Stomach (tissue), 9 donors: ENCODE measurements around the gene CPLX3. TPM values are rescaled to one million over a fixed set of nuclear protein-coding genes. Genes with fewer than 3 reads are reported as not detected.

ENCODE experiments used
- DNase-seq, 2 donors: peaks; one replicate each; pipeline versions ENCODE4 v3.0.0 to v3.0.0-alpha.2; 2013 to 2019
- H3K27ac ChIP-seq, 5 donors: fragments of 200-600 bp in 4 of 5; sonication (generic) in 4 of 5; one replicate each; pipeline ENCODE4 v1.5.1; 2013 to 2019; ENCODE audit warnings: mild to moderate bottlenecking in 1 of 5, moderate library complexity in 1 of 5
- H3K27me3 ChIP-seq, 3 donors: fragments of 200-600 bp; sonication (generic); one replicate each; pipeline ENCODE4 v1.5.1; 2017 to 2019; ENCODE audit warnings: mixed run types in 1 of 3
- H3K36me3 ChIP-seq, 4 donors: fragments of 200-600 bp; sonication (generic); 1 replicate in 3 of 4; 2 replicates in 1 of 4; pipeline ENCODE4 v1.5.1; 2016 to 2019
- H3K4me1 ChIP-seq, 4 donors: fragments of 200-600 bp; sonication (generic); one replicate each; pipeline ENCODE4 v1.5.1; 2016 to 2019
- H3K4me3 ChIP-seq, 4 donors: fragments of 200-600 bp; sonication (generic) in 3 of 4; one replicate each; pipeline ENCODE4 v1.5.1; 2016 to 2019; ENCODE audit warnings: mild to moderate bottlenecking in 1 of 4
- H3K9me3 ChIP-seq, 4 donors: fragments of 200-600 bp; sonication (generic); one replicate each; pipeline ENCODE4 v1.5.1; 2016 to 2019
- CTCF ChIP-seq, 7 experiments: fragments of 450-650 bp in 4 of 7; fragments of 200-600 bp in 3 of 7; sonication (generic) in 3 of 7; IDR thresholded peaks; one replicate each; pipeline ENCODE4 v1.5.1; 2016 to 2019; ENCODE audit warnings: antibody characterized with exemption in 7 of 7, control low read depth in 2 of 7, mild to moderate bottlenecking in 1 of 7
- EP300 ChIP-seq: sonication (generic); formaldehyde crosslinking; IDR thresholded peaks from one replicate; pipeline ENCODE4 v1.6.1; 2017; ENCODE audit warnings: antibody characterized with exemption
- POLR2A ChIP-seq, 4 donors: fragments of 450-650 bp; IDR thresholded peaks; one replicate each; pipeline ENCODE4 v1.6.1; 2016; ENCODE audit warnings: antibody characterized with exemption in 4 of 4, control low read depth in 2 of 4, mild to moderate bottlenecking in 1 of 4, moderate library complexity in 1 of 4
- POLR2AphosphoS5 ChIP-seq, 3 donors: sonication (generic); formaldehyde crosslinking; IDR thresholded peaks; one replicate each; pipeline ENCODE4 v1.6.1; 2016; ENCODE audit warnings: antibody characterized with exemption in 3 of 3
- WGBS, 5 donors: extraction: QIAGEN DNeasy Blood & Tissue Kit in 3 of 5; methylation state at CpG; one replicate each; pipeline versions ENCODE4 v1.1.5 to v1.1.7; 2013 to 2018; 5-methylcytosine and 5-hydroxymethylcytosine counted together
- intact Hi-C: fragments of 100-400 bp; cut with DNase I; formaldehyde crosslinking; loops from one replicate; pipeline ENCODE4 v1.15.1; 2023; ENCODE audit warnings: low total_unique reads
- polyA plus RNA-seq, 3 donors: library from polyadenylated mRNA; stranded (reverse); fragments of 200-250 nt; gene quantifications; one replicate each; pipeline ENCODE4 v1.2.3, GENCODE V29; 2013
- total RNA-seq, 5 donors: library from RNA; depleted of rRNA; stranded (reverse); fragments of >200 nt; gene quantifications; one replicate each; pipeline versions ENCODE4 v1.1.0 to v1.2.3, GENCODE V29; 2014 to 2016
- donor health status: healthy with polysubstance abuse.
- donor health status: Bipolar disorder and iron deficiency.
- donor health status: healthy.

The CPLX3 gene
- total and polyA plus RNA-seq, 8 donors, result 0.61 to 57.8 (median 19.4) TPM; not detected in 4

- H3K9me3 ChIP-seq, result no peaks in the 10 kb centered on the region
- H3K4me1 ChIP-seq, result peaks cover 3 to 24% (median 6%) of the 10 kb centered on the region in 4 donors
- intact Hi-C loops, result no loop called here
- TF ChIP-seq CTCF (IDR thresholded peaks at IDR 0.05) (no peak), POLR2AphosphoS5 (IDR thresholded peaks at IDR 0.05) (no peak), POLR2A (IDR thresholded peaks at IDR 0.05) (no peak), EP300 (no peak)
- 58 to 86% (median 73%) methylated on average over 5 of the region's 5 CpGs for WGBS, 5 donors
- peaks cover 0 to 6% (median 4%) of the 10 kb centered on the region in 4 donors for H3K36me3 ChIP-seq
- peak overlapping the region in 1 of 5 donors; percentile 11 for H3K27ac ChIP-seq
- no peak for DNase-seq
- peaks cover 0 to 41% (median 29%) of the 10 kb centered on the region in 3 donors for H3K27me3 ChIP-seq
- no peak overlapping the region for H3K4me3 ChIP-seq
Measured at GRCh38 chr15:74830868-74831267, 4.4 kb downstream of the CPLX3 start.

- TF ChIP-seq POLR2AphosphoS5 (IDR thresholded peaks at IDR 0.05) (no peak), EP300 (no peak), POLR2A (IDR thresholded peaks at IDR 0.05) (no peak), CTCF (IDR thresholded peaks at IDR 0.05) (no peak)
- intact Hi-C loops, result no loop called here
- Histone ChIP-seq H3K4me3 (no peak overlapping the region), H3K27me3 (peaks cover 0 to 31% (median 18%) of the 10 kb centered on the region in 3 donors), H3K36me3 (peaks cover 0 to 16% (median 15%) of the 10 kb centered on the region in 4 donors), H3K27ac (peak overlapping the region in 1 of 5 donors; percentile 11), H3K9me3 (no peaks in the 10 kb centered on the region), H3K4me1 (peaks cover 0 to 13% (median 0%) of the 10 kb centered on the region in 4 donors)
- DNase-seq, result peak in 1 of 2 donors; percentile 39
- 52 to 67% (median 58%) methylated on average over 15 of the region's 15 CpGs for WGBS, 5 donors
Measured at GRCh38 chr15:74831813-74832495, 5.5 kb downstream of the CPLX3 start.

GRCh38 chr15:74832826-74833225, 6.4 kb downstream of the CPLX3 start:
- 53 to 80% (median 58%) methylated on average over 4 of the region's 4 CpGs for WGBS, 5 donors
- Histone ChIP-seq H3K4me3 (no peak overlapping the region), H3K4me1 (peaks cover 0 to 13% (median 0%) of the 10 kb centered on the region in 4 donors), H3K27ac (no peak overlapping the region), H3K27me3 (peaks cover 0 to 22% (median 10%) of the 10 kb centered on the region in 3 donors), H3K36me3 (peaks cover 0 to 25% (median 24%) of the 10 kb centered on the region in 4 donors), H3K9me3 (no peaks in the 10 kb centered on the region)
- no peak for DNase-seq
- no peak for TF ChIP-seq CTCF (IDR thresholded peaks at IDR 0.05)
- no peak for TF ChIP-seq POLR2AphosphoS5 (IDR thresholded peaks at IDR 0.05)
- no peak for TF ChIP-seq EP300
- TF ChIP-seq POLR2A (IDR thresholded peaks at IDR 0.05), result no peak
- intact Hi-C loops, result no loop called here

GRCh38 chr15:74833376-74834107, 7.1 kb downstream of the CPLX3 start:
- no peak for DNase-seq
- WGBS, 5 donors, result 68 to 75% (median 71%) methylated on average over 5 to 12 of the region's 12 CpGs

More at GRCh38 chr15:74833376-74834107, 7.1 kb downstream of the CPLX3 start:
- no peak overlapping the region for H3K4me3 ChIP-seq
- intact Hi-C loops, result no loop called here
- peaks cover 0 to 15% (median 2%) of the 10 kb centered on the region in 3 donors for H3K27me3 ChIP-seq
- H3K4me1 ChIP-seq, result peaks cover 0 to 13% (median 0%) of the 10 kb centered on the region in 4 donors
- H3K9me3 ChIP-seq, result no peaks in the 10 kb centered on the region
- no peak overlapping the region for H3K27ac ChIP-seq
- H3K36me3 ChIP-seq, result peaks cover 0 to 32% (median 31%) of the 10 kb centered on the region in 4 donors
- TF ChIP-seq POLR2A (IDR thresholded peaks at IDR 0.05) (no peak), EP300 (no peak), CTCF (IDR thresholded peaks at IDR 0.05) (no peak)
